ENCODE measurements around the gene TMEM203. TPM values are rescaled to one million over a fixed set of nuclear protein-coding genes. Genes with fewer than 3 reads are reported as not detected.

The TMEM203 gene
- polyA plus RNA-seq, 1 donor (not counting 4 experiments of a cell fraction or from before 2014, with no cell fraction given), result 29.2 TPM

- peaks cover 4% of the 10 kb centered on the region for H3K4me1 ChIP-seq (ENCODE audit: control insufficient read depth, extremely low read depth, insufficient read depth, low read length)
- H3K36me3 ChIP-seq (ENCODE audit: control insufficient read depth in 2 of 2, extremely low read depth in 1 of 2, insufficient read depth in 2 of 2, low read length in 2 of 2), result no peaks in the 10 kb centered on the region
- TF ChIP-seq, protein P1, sequence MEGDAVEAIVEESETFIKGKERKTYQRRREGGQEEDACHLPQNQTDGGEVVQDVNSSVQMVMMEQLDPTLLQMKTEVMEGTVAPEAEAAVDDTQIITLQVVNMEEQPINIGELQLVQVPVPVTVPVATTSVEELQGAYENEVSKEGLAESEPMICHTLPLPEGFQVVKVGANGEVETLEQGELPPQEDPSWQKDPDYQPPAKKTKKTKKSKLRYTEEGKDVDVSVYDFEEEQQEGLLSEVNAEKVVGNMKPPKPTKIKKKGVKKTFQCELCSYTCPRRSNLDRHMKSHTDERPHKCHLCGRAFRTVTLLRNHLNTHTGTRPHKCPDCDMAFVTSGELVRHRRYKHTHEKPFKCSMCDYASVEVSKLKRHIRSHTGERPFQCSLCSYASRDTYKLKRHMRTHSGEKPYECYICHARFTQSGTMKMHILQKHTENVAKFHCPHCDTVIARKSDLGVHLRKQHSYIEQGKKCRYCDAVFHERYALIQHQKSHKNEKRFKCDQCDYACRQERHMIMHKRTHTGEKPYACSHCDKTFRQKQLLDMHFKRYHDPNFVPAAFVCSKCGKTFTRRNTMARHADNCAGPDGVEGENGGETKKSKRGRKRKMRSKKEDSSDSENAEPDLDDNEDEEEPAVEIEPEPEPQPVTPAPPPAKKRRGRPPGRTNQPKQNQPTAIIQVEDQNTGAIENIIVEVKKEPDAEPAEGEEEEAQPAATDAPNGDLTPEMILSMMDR (optimal IDR thresholded peaks at IDR 0.05 in 1 of 3, IDR thresholded peaks at IDR 0.05 in 1 of 3, conservative IDR thresholded peaks at IDR 0.05 in 1 of 3; ENCODE audit: extremely low read depth in 1 of 3, insufficient read depth in 2 of 3, low read length in 3 of 3), result no peak
- no peak for TF ChIP-seq EZH2 (IDR thresholded peaks at IDR 0.05; ENCODE audit: low read length)
- FAIRE-seq, result no peak
- DNase-seq (ENCODE audit: low read depth, low spot score), result no peak
- no peak overlapping the region for H3K9ac ChIP-seq (ENCODE audit: control insufficient read depth, extremely low read depth, insufficient read depth, low read length)
- H3K9me1 ChIP-seq (ENCODE audit: control insufficient read depth, extremely low read depth, insufficient read depth, low read length), result no peaks in the 10 kb centered on the region
- H3K4me3 ChIP-seq (ENCODE audit: control insufficient read depth in 2 of 3, extremely low read depth in 1 of 3, insufficient read depth in 2 of 3, low read depth in 1 of 3, low read length in 3 of 3), result no peak overlapping the region
- peaks cover 73% of the 10 kb centered on the region for H3K27me3 ChIP-seq (ENCODE audit: control insufficient read depth, extremely low read depth, insufficient read depth, low read length)
- dilution Hi-C loops (cut with MboI; ENCODE audit: extremely low pct_ligation_motif_present, low sequenced_read_pairs), result no loop called here
- no peaks in the 10 kb centered on the region for H4K20me1 ChIP-seq (ENCODE audit: control insufficient read depth, extremely low read depth, insufficient read depth, low read length)
- no peak overlapping the region for H3K4me2 ChIP-seq (ENCODE audit: control insufficient read depth, extremely low read depth, insufficient read depth, low read depth, low read length)
- no peaks in the 10 kb centered on the region for H3K9me3 ChIP-seq (ENCODE audit: control insufficient read depth, low read depth, low read length)
- H2AFZ ChIP-seq (ENCODE audit: control insufficient read depth, low read length), result no peak overlapping the region
- no peaks in the 10 kb centered on the region for H3K79me2 ChIP-seq (ENCODE audit: control insufficient read depth, insufficient read depth, low read length)
- H3K27ac ChIP-seq (ENCODE audit: control insufficient read depth, insufficient read depth, low read length), result no peak overlapping the region
Observed at GRCh38 chr9:137160054-137160425, 45.4 kb downstream of the TMEM203 start.

- Histone ChIP-seq H3K9me1 (ENCODE audit: control insufficient read depth, extremely low read depth, insufficient read depth, low read length) (no peaks in the 10 kb centered on the region), H3K9me3 (ENCODE audit: control insufficient read depth, low read depth, low read length) (no peaks in the 10 kb centered on the region), H3K27me3 (ENCODE audit: control insufficient read depth, extremely low read depth, insufficient read depth, low read length) (peaks cover 67% of the 10 kb centered on the region), H3K79me2 (ENCODE audit: control insufficient read depth, insufficient read depth, low read length) (no peaks in the 10 kb centered on the region), H3K4me2 (ENCODE audit: control insufficient read depth, extremely low read depth, insufficient read depth, low read depth, low read length) (no peak overlapping the region), H3K4me1 (ENCODE audit: control insufficient read depth, extremely low read depth, insufficient read depth, low read length) (peaks cover 4% of the 10 kb centered on the region), H4K20me1 (ENCODE audit: control insufficient read depth, extremely low read depth, insufficient read depth, low read length) (no peaks in the 10 kb centered on the region), H3K27ac (ENCODE audit: control insufficient read depth, insufficient read depth, low read length) (no peak overlapping the region), H3K36me3 (ENCODE audit: control insufficient read depth in 2 of 2, extremely low read depth in 1 of 2, insufficient read depth in 2 of 2, low read length in 2 of 2) (no peaks in the 10 kb centered on the region), H3K9ac (ENCODE audit: control insufficient read depth, extremely low read depth, insufficient read depth, low read length) (no peak overlapping the region), H3K4me3 (ENCODE audit: control insufficient read depth in 2 of 3, extremely low read depth in 1 of 3, insufficient read depth in 2 of 3, low read depth in 1 of 3, low read length in 3 of 3) (no peak overlapping the region), H2AFZ (ENCODE audit: control insufficient read depth, low read length) (no peak overlapping the region)
- FAIRE-seq (no peak), DNase-seq (ENCODE audit: low read depth, low spot score) (no peak)
- dilution Hi-C loops (cut with MboI; ENCODE audit: extremely low pct_ligation_motif_present, low sequenced_read_pairs), result no loop called here
- TF ChIP-seq EZH2 (IDR thresholded peaks at IDR 0.05; ENCODE audit: low read length), result no peak
- TF ChIP-seq, protein P1 (optimal IDR thresholded peaks at IDR 0.05 in 1 of 3, IDR thresholded peaks at IDR 0.05 in 1 of 3, conservative IDR thresholded peaks at IDR 0.05 in 1 of 3; ENCODE audit: extremely low read depth in 1 of 3, insufficient read depth in 2 of 3, low read length in 3 of 3), result no peak
Observed at GRCh38 chr9:137159105-137160053, 46.1 kb downstream of the TMEM203 start.

Data from keratinocyte (primary cell).